Cardiac ventricle fibroblast (primary cell): ENCODE results near the gene OR1L8. TPM values are rescaled to one million over a fixed set of nuclear protein-coding genes. Genes with fewer than 3 reads are reported as not detected.

Experiments
- total RNA-seq: library from RNA; depleted of rRNA; stranded (reverse); fragments of >200 nt; gene quantifications from 2 replicates; pipeline ENCODE4 v1.2.3, GENCODE V29; 2015

The OR1L8 gene
- 0.37 TPM in 1 of 2 replicates, not detected in the other for total RNA-seq

GRCh38 chr9:122583284-122583683, at the start of gene OR1L8:
Gene OR1L8 (minus strand): TSS chr9:122583384. CDS start chr9:122568477, 14,907 bp downstream.

GRCh38 chr9:122614362-122614761, 31.2 kb upstream of the OR1L8 start, which contains the start of gene OR1Q1:
Gene OR1Q1 (plus strand): TSS chr9:122614738. CDS start chr9:122614738, 0 bp downstream.

GRCh38 chr9:122552812-122553211, 30.4 kb downstream of the OR1L8 start, which contains the start of gene OR1N2:
Gene OR1N2 (plus strand): TSS chr9:122553112. CDS start chr9:122553212, 100 bp downstream.

GRCh38 chr9:122527193-122527592, 56.0 kb downstream of the OR1L8 start, which contains the start of gene OR1N1:
Gene OR1N1 (minus strand): TSS chr9:122527293. CDS start chr9:122527293, 0 bp downstream.

GRCh38 chr9:122518841-122519240, 64.3 kb downstream of the OR1L8 start, which contains the start of gene OR1J4:
Gene OR1J4 (plus strand): TSS chr9:122519141. CDS start chr9:122519141, 0 bp downstream.

Other genes starting within 250 kb of the OR1L8 start
- 122 and 135 TPM in 2 replicates for gene PTGS1, start 212.4 kb downstream of the OR1L8 start, total RNA-seq
- not detected in 2 replicates for gene OR1J1, start 105.5 kb downstream of the OR1L8 start, total RNA-seq
- gene OR1J2, start 72.6 kb downstream of the OR1L8 start, total RNA-seq = not detected in 2 replicates
- not detected in 2 replicates for gene OR1J4, start 64.2 kb downstream of the OR1L8 start, total RNA-seq
- gene OR1N1, start 56.1 kb downstream of the OR1L8 start, total RNA-seq = not detected in 2 replicates
- gene OR1N2, start 30.3 kb downstream of the OR1L8 start, total RNA-seq = not detected in 2 replicates
- not detected in 2 replicates for gene OR1Q1, start 31.4 kb upstream of the OR1L8 start, total RNA-seq
- not detected in 2 replicates for gene OR1B1, start 74.2 kb upstream of the OR1L8 start, total RNA-seq
- not detected in 2 replicates for gene OR1L1, start 78.3 kb upstream of the OR1L8 start, total RNA-seq
- gene OR1L3, start 91.7 kb upstream of the OR1L8 start, total RNA-seq = not detected in 2 replicates
- not detected in 2 replicates for gene OR1L4, start 140.6 kb upstream of the OR1L8 start, total RNA-seq
- not detected in 2 replicates for gene OR1L6, start 158.9 kb upstream of the OR1L8 start, total RNA-seq
- gene OR5C1, start 205.5 kb upstream of the OR1L8 start, total RNA-seq = not detected in 2 replicates
- gene OR1K1, start 216.7 kb upstream of the OR1L8 start, total RNA-seq = not detected in 2 replicates
- 16.1 and 16.2 TPM in 2 replicates for gene PDCL, start 245.2 kb upstream of the OR1L8 start, total RNA-seq